Neural cell (in vitro differentiated cells): ENCODE results near the gene ZMYND11.

Experiments used
- EP300 ChIP-seq: fragments of 450-650 bp; conservative IDR thresholded peaks from 2 replicates; pipeline ENCODE4 v1.6.1; 2014; ENCODE audit warnings: antibody characterized with exemption, mild to moderate bottlenecking, moderate library complexity; ENCODE audit not compliant: poor library complexity, severe bottlenecking
- EZH2 ChIP-seq: fragments of 200-600, 300-800 bp; shearing (Covaris generic), sonication (generic); IDR thresholded peaks from 2 replicates; pipeline ENCODE4 v1.6.1; 2014; ENCODE audit warnings: antibody characterized with exemption, low read length, borderline replicate concordance, mild to moderate bottlenecking; ENCODE audit not compliant: insufficient read depth, poor library complexity, severe bottlenecking
- MXI1 ChIP-seq: fragments of 450-650 bp; conservative IDR thresholded peaks from 2 replicates; pipeline ENCODE4 v1.6.1; 2014; ENCODE audit warnings: antibody characterized with exemption, mild to moderate bottlenecking; ENCODE audit not compliant: poor library complexity, severe bottlenecking
- POLR2AphosphoS5 ChIP-seq: IDR thresholded peaks from 2 replicates; pipeline ENCODE4 v1.6.1; 2012
- RAD21 ChIP-seq: fragments of 450-650 bp; conservative IDR thresholded peaks from 2 replicates; pipeline ENCODE4 v1.6.1; 2014; ENCODE audit warnings: antibody characterized with exemption, mild to moderate bottlenecking, moderate library complexity
- SMC3 ChIP-seq: fragments of 450-650 bp; conservative IDR thresholded peaks from 2 replicates; pipeline ENCODE4 v1.6.1; 2014; ENCODE audit warnings: antibody characterized with exemption, mild to moderate bottlenecking, moderate library complexity; ENCODE audit not compliant: poor library complexity
- TAF1 ChIP-seq: IDR thresholded peaks from 2 replicates; pipeline ENCODE4 v1.6.1; 2012; ENCODE audit warnings: low read depth
- TF ChIP-seq, protein P1 (sequence below): fragments of 450-650 bp; IDR thresholded peaks from 2 replicates; pipeline ENCODE4 v1.5.1; 2014; ENCODE audit warnings: antibody characterized with exemption, mild to moderate bottlenecking, moderate library complexity; ENCODE audit not compliant: poor library complexity, severe bottlenecking
- TF ChIP-seq, protein P2 (sequence below): IDR thresholded peaks from 2 replicates; pipeline ENCODE4 v1.6.1; 2012; ENCODE audit warnings: borderline replicate concordance

DNA sequence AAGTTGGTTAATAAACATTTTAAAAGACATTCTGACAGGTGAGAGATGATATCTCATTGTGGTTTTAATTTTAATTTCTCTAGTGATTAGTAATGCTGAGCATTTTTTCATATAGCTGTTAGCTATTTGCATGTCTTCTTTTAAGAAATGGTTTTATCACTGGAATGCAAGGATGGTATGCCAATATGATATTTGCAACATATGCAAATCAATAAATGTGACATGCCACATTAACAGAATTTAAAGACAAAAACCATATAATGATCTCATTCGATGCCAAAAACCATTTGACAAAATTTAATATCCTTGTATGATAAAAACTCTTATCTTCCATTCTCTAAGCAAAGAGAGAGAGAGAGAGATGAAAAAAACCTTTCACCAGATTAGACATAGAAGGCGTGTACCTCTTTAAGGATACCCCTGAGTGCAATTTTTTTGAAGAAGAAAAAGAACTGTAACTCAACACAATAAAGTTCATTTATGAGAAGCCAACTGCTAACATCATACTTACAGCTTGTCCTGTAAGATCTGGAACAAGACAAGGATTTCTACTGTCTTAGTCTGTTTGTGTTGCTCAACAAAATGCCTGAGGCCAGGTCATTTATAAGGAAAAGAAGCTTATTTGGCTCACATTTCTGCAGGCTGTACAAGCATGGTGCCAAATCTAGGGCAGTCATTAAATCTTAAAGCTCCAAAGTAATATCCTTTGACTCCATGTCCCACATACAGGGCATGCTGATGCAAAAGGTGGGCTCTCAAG is 39.7 kb upstream of the ZMYND11 start:
- TF ChIP-seq POLR2AphosphoS5: no peak
- TF ChIP-seq, protein P1, sequence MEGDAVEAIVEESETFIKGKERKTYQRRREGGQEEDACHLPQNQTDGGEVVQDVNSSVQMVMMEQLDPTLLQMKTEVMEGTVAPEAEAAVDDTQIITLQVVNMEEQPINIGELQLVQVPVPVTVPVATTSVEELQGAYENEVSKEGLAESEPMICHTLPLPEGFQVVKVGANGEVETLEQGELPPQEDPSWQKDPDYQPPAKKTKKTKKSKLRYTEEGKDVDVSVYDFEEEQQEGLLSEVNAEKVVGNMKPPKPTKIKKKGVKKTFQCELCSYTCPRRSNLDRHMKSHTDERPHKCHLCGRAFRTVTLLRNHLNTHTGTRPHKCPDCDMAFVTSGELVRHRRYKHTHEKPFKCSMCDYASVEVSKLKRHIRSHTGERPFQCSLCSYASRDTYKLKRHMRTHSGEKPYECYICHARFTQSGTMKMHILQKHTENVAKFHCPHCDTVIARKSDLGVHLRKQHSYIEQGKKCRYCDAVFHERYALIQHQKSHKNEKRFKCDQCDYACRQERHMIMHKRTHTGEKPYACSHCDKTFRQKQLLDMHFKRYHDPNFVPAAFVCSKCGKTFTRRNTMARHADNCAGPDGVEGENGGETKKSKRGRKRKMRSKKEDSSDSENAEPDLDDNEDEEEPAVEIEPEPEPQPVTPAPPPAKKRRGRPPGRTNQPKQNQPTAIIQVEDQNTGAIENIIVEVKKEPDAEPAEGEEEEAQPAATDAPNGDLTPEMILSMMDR: no peak
- TF ChIP-seq, protein P2, sequence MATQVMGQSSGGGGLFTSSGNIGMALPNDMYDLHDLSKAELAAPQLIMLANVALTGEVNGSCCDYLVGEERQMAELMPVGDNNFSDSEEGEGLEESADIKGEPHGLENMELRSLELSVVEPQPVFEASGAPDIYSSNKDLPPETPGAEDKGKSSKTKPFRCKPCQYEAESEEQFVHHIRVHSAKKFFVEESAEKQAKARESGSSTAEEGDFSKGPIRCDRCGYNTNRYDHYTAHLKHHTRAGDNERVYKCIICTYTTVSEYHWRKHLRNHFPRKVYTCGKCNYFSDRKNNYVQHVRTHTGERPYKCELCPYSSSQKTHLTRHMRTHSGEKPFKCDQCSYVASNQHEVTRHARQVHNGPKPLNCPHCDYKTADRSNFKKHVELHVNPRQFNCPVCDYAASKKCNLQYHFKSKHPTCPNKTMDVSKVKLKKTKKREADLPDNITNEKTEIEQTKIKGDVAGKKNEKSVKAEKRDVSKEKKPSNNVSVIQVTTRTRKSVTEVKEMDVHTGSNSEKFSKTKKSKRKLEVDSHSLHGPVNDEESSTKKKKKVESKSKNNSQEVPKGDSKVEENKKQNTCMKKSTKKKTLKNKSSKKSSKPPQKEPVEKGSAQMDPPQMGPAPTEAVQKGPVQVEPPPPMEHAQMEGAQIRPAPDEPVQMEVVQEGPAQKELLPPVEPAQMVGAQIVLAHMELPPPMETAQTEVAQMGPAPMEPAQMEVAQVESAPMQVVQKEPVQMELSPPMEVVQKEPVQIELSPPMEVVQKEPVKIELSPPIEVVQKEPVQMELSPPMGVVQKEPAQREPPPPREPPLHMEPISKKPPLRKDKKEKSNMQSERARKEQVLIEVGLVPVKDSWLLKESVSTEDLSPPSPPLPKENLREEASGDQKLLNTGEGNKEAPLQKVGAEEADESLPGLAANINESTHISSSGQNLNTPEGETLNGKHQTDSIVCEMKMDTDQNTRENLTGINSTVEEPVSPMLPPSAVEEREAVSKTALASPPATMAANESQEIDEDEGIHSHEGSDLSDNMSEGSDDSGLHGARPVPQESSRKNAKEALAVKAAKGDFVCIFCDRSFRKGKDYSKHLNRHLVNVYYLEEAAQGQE: no peak
- TF ChIP-seq EZH2: no peak
- TF ChIP-seq EP300: no peak
- no peak for TF ChIP-seq SMC3
- no peak for TF ChIP-seq TAF1
- TF ChIP-seq RAD21: no peak
- TF ChIP-seq MXI1: no peak
